GM06990 (cell line): Measurements from ENCODE around the gene NUDCD3.
A peak's percentile ranks its signal among the peaks of the same experiment; 100 is the strongest.
"Not testable (repeated sequence)": the region's sequence is repeated elsewhere in the genome, so short reads cannot be mapped to it uniquely, and the experiment has no call there.

Experiments used
- DNase-seq: peaks from one replicate; pipeline ENCODE4 v3.0.0-alpha.2; 2011; ENCODE audit not compliant: insufficient read length; ENCODE audit errors: extremely low read depth
- H3K27me3 ChIP-seq: replicated peaks from 2 replicates; pipeline ENCODE4 v1.6.0; 2011; ENCODE audit warnings: low read length; ENCODE audit not compliant: control insufficient read depth, insufficient read depth
- H3K36me3 ChIP-seq: 2 replicates; pipeline ENCODE4 v1.5.1; 2011; ENCODE audit warnings: low read length; ENCODE audit not compliant: control insufficient read depth, insufficient read depth
- H3K4me3 ChIP-seq: replicated peaks from 2 replicates; pipeline ENCODE4 v1.5.1; 2011; ENCODE audit warnings: low read depth, mild to moderate bottlenecking, control low read depth, low read length
- CTCF ChIP-seq: IDR thresholded peaks from 2 replicates; pipeline ENCODE4 v1.5.1; 2011; ENCODE audit warnings: low read length, control low read depth, mild to moderate bottlenecking, inconsistent platforms; ENCODE audit not compliant: insufficient read depth, poor library complexity, severe bottlenecking

The NUDCD3 gene

GRCh38 chr7:44431091-44431608, 59.3 kb downstream of the NUDCD3 start:
- DNase-seq, result peak; percentile 19
- Histone ChIP-seq H3K4me3 (no peak overlapping the region), H3K36me3 (peaks cover 6% of the 10 kb centered on the region), H3K27me3 (no peaks in the 10 kb centered on the region)
- TF ChIP-seq CTCF, result peak; percentile 56

- Histone ChIP-seq H3K27me3 (no peaks in the 10 kb centered on the region), H3K4me3 (no peak overlapping the region), H3K36me3 (peaks cover 10% of the 10 kb centered on the region)
- DNase-seq, result no peak
- no peak for TF ChIP-seq CTCF
Observed at GRCh38 chr7:44430054-44430453, 60.4 kb downstream of the NUDCD3 start.

- DNase-seq, H3K4me3 ChIP-seq, H3K27me3 ChIP-seq, H3K36me3 ChIP-seq: not testable (repeated sequence)
Observed at GRCh38 chr7:44424762-44425161, 65.7 kb downstream of the NUDCD3 start.

- DNase-seq, result no peak
Observed at GRCh38 chr7:44416941-44417340, 73.5 kb downstream of the NUDCD3 start.

GRCh38 chr7:44415510-44415909, 74.9 kb downstream of the NUDCD3 start:
- Histone ChIP-seq H3K36me3 (peaks cover 8% of the 10 kb centered on the region), H3K27me3 (no peaks in the 10 kb centered on the region), H3K4me3 (no peak overlapping the region)
- TF ChIP-seq CTCF, result no peak
- no peak for DNase-seq

More at GRCh38 chr7:44416941-44417340, 73.5 kb downstream of the NUDCD3 start:
- no peak for TF ChIP-seq CTCF
- peaks cover 7% of the 10 kb centered on the region for H3K36me3 ChIP-seq
- no peak overlapping the region for H3K4me3 ChIP-seq
- H3K27me3 ChIP-seq, result no peaks in the 10 kb centered on the region

GRCh38 chr7:44415047-44415446, 75.4 kb downstream of the NUDCD3 start:
- Histone ChIP-seq H3K27me3 (no peaks in the 10 kb centered on the region), H3K4me3 (no peak overlapping the region), H3K36me3 (peaks cover 8% of the 10 kb centered on the region)
- no peak for TF ChIP-seq CTCF
- DNase-seq, result no peak
